Fibroblast of the aortic adventitia (primary cell): ENCODE measurements around the gene KCNJ4. TPM values are rescaled to one million over a fixed set of nuclear protein-coding genes. Genes with fewer than 3 reads are reported as not detected.

Experiments used
- DNase-seq: peaks from one replicate; pipeline ENCODE4 v3.0.0-alpha.2; 2010; ENCODE audit warnings: low read depth
- H3K4me3 ChIP-seq: 2 replicates; pipeline ENCODE4 v1.5.1; 2011; ENCODE audit warnings: low read depth, mild to moderate bottlenecking, control low read depth, low read length, moderate library complexity
- CTCF ChIP-seq: IDR thresholded peaks from 2 replicates; pipeline ENCODE4 v1.5.1; 2011; ENCODE audit warnings: mild to moderate bottlenecking, low read length, control low read depth, inconsistent platforms; ENCODE audit not compliant: insufficient read depth
- total RNA-seq: library from RNA; depleted of rRNA; stranded (reverse); fragments of >200 nt; gene quantifications from 2 replicates; pipeline ENCODE4 v1.2.3, GENCODE V29; 2012; ENCODE audit warnings: low replicate concordance

KCNJ4 gene
- total RNA-seq, 1 donor = not detected

- no peak for DNase-seq
- TF ChIP-seq CTCF = no peak
- H3K4me3 ChIP-seq = no peak overlapping the region
Measured at GRCh38 chr22:38440747-38441350, 14.2 kb downstream of the KCNJ4 start.

- no peak for TF ChIP-seq CTCF
- DNase-seq = no peak
- H3K4me3 ChIP-seq = no peak overlapping the region
Measured at GRCh38 chr22:38437416-38437815, 17.6 kb downstream of the KCNJ4 start.

- TF ChIP-seq CTCF = no peak
- no peak for DNase-seq
Measured at GRCh38 chr22:38436629-38437395, 18.2 kb downstream of the KCNJ4 start.

GRCh38 chr22:38435965-38436364 lies 19.0 kb downstream of the KCNJ4 start:
- no peak for TF ChIP-seq CTCF
- no peak for DNase-seq
- no peak overlapping the region for H3K4me3 ChIP-seq

More at GRCh38 chr22:38436629-38437395, 18.2 kb downstream of the KCNJ4 start:
- no peak overlapping the region for H3K4me3 ChIP-seq

GRCh38 chr22:38435010-38435409 lies 20.0 kb downstream of the KCNJ4 start:
- TF ChIP-seq CTCF = no peak
- no peak for DNase-seq
- no peak overlapping the region for H3K4me3 ChIP-seq

GRCh38 chr22:38433871-38434270 lies 21.1 kb downstream of the KCNJ4 start:
- no peak for DNase-seq
- TF ChIP-seq CTCF = no peak
- H3K4me3 ChIP-seq = no peak overlapping the region

- H3K4me3 ChIP-seq = no peak overlapping the region
- no peak for DNase-seq
- TF ChIP-seq CTCF = no peak
Measured at GRCh38 chr22:38432264-38432663, 22.7 kb downstream of the KCNJ4 start.
